Panc1 (cell line): ENCODE data around the gene CENPVL2. TPM values are rescaled to one million over a fixed set of nuclear protein-coding genes. Genes with fewer than 3 reads are reported as not detected.
"Not testable (repeated sequence)": the region's sequence is repeated elsewhere in the genome, so short reads cannot be mapped to it uniquely, and the experiment has no call there.

Experiments used
- ATAC-seq: fragments of 200-7000 bp; cut with Tn5 transposase; 2 replicates; pipeline ENCODE4 v1.9.1; 2020; ENCODE audit warnings: mild to moderate bottlenecking, moderate library complexity
- Bru-seq: library from RNA; stranded (reverse); fragments of 400-500 nt; gene quantifications from one replicate; lab custom pipeline; 2021; lab: Mats Ljungman, UMichigan
- BruChase-seq, 2 experiments: library from RNA; stranded (reverse); fragments of 400-500 nt; gene quantifications; one replicate each; lab custom pipeline; 2021; lab: Mats Ljungman, UMichigan
- BruUV-seq: library from RNA; stranded (reverse); fragments of 400-500 nt; replicated peaks from 2 replicates; lab custom pipeline; 2021; lab: Mats Ljungman, UMichigan
- CTCF ChIA-PET: fragments of 300-600 bp; sonication (Branson Sonifier 250); formaldehyde crosslinking; loops from one replicate; lab custom pipeline; 2022; ENCODE audit warnings: antibody characterized with exemption; lab: Charles Lee
- POLR2A ChIA-PET: fragments of 300-600 bp; sonication (Branson Sonifier 250); formaldehyde crosslinking; loops from one replicate; lab custom pipeline; 2022; ENCODE audit warnings: antibody characterized with exemption; lab: Charles Lee
- DNase-seq: peaks from one replicate; pipeline ENCODE4 v3.0.0-alpha.2; 2010; ENCODE audit warnings: low read depth, low spot score
- H3K27ac ChIP-seq: 2 replicates; pipeline ENCODE4 v1.5.1; 2011; ENCODE audit warnings: mild to moderate bottlenecking, low read length, inconsistent platforms
- H3K27me3 ChIP-seq: fragments of 200-500 bp; sonication (Bioruptor generic); 2 replicates; pipeline ENCODE4 v1.6.0; 2014; ENCODE audit warnings: low read length, inconsistent platforms; ENCODE audit not compliant: control insufficient read depth, insufficient read depth
- H3K36me3 ChIP-seq: fragments of 200-500 bp; sonication (Bioruptor generic); 2 replicates; pipeline ENCODE4 v1.5.1; 2014; ENCODE audit warnings: inconsistent platforms, mild to moderate bottlenecking, low read length, moderate library complexity; ENCODE audit not compliant: control insufficient read depth, insufficient read depth
- H3K4me1 ChIP-seq: 2 replicates; pipeline ENCODE4 v1.5.1; 2011; ENCODE audit warnings: inconsistent platforms, mild to moderate bottlenecking, low read length, moderate library complexity; ENCODE audit not compliant: control insufficient read depth, insufficient read depth
- H3K4me3 ChIP-seq, 2 experiments: 2 replicates each; pipeline ENCODE4 v1.5.1; 2011 to 2012; ENCODE audit warnings: low read depth in 2 of 2, low read length in 2 of 2, mild to moderate bottlenecking in 2 of 2, inconsistent platforms in 1 of 2, moderate library complexity in 1 of 2
- H3K9me3 ChIP-seq: fragments of 200-500 bp; sonication (Bioruptor generic); 2 replicates; pipeline ENCODE4 v1.5.1; 2014; ENCODE audit warnings: low read depth, mild to moderate bottlenecking, inconsistent platforms, low read length, moderate library complexity; ENCODE audit not compliant: control insufficient read depth, insufficient read depth
- POLR2AphosphoS5 ChIP-seq: IDR thresholded peaks from 2 replicates; pipeline ENCODE4 v1.6.1; 2012; ENCODE audit warnings: mild to moderate bottlenecking, low read depth, low read length, moderate library complexity
- SIN3A ChIP-seq: IDR thresholded peaks from 2 replicates; pipeline ENCODE4 v1.6.1; 2012; ENCODE audit warnings: low read depth, mild to moderate bottlenecking, low read length, moderate library complexity, borderline replicate concordance; ENCODE audit not compliant: insufficient read depth
- TCF7L2 ChIP-seq: IDR thresholded peaks from 2 replicates; pipeline ENCODE4 v1.6.1; 2011; ENCODE audit warnings: mild to moderate bottlenecking, low read depth, low read length, inconsistent platforms
- in situ Hi-C: cut with HindIII; loops from 2 replicates; pipeline ENCODE4 v1.10.0; 2016; ENCODE audit warnings: low sequenced_read_pairs, low pct_unique_long_range_greater_than_20kb
- intact Hi-C: fragments of 100-400 bp; cut with micrococcal nuclease; formaldehyde crosslinking; loops from one replicate; pipeline ENCODE4 v1.10.0; 2022; ENCODE audit not compliant: unreplicated experiment
- long read RNA-seq: library from polyadenylated mRNA; unstranded; transcript quantifications from one replicate; pipeline ENCODE4 v2.0.0, GENCODE V29; 2021; ENCODE audit not compliant: unreplicated experiment
- polyA plus RNA-seq: library from polyadenylated mRNA; unstranded; fragments of >200 nt; gene quantifications from one replicate; pipeline ENCODE4 v1.2.1, GENCODE V29; 2012; ENCODE audit warnings: missing spikeins; ENCODE audit not compliant: insufficient read length
- total RNA-seq: library from RNA; stranded (reverse); gene quantifications from one replicate; pipeline ENCODE4 v1.2.1, GENCODE V29; 2021; ENCODE audit not compliant: unreplicated experiment
- TF ChIP-seq, protein P1 (sequence below): fragments of 450-650 bp; IDR thresholded peaks from 2 replicates; pipeline ENCODE4 v1.5.1; 2017; ENCODE audit warnings: mild to moderate bottlenecking
- TF ChIP-seq, protein P2 (sequence below), 2 experiments: IDR thresholded peaks; 2 replicates each; pipeline ENCODE4 v1.6.1; 2011 to 2012; ENCODE audit warnings: low read depth in 2 of 2, control low read depth in 1 of 2, low read length in 1 of 2, mild to moderate bottlenecking in 1 of 2, moderate library complexity in 1 of 2; ENCODE audit not compliant: insufficient read depth in 1 of 2

The CENPVL2 gene
- total RNA-seq: not detected
- polyA plus RNA-seq: 0.13 TPM
- not detected for Bru-seq, nascent RNA
- not detected for BruChase-seq, experiment 1, labeled RNA remaining after a 2-hour chase
- not detected for BruChase-seq, experiment 2, labeled RNA remaining after a 6-hour chase
- long read RNA-seq: 0 reads

DNA sequence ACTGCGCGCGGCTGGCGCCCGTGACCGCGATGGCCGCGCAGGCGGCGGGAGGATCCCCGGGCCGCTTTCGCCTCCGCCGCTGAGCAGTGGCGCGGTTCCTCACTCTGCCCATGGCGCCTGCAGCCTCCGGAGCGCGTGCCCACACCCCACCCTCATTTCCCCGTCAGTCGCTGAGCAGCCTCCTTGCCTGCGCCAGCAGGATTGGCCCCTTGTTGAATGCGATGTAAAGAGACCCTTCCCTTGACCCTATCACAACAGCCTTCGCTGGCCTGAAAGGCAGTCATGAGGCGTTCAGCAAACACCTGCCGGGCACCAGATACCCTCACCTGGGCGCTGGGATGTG, at the start of gene CENPVL2:
Gene CENPVL2 (minus strand): TSS at position 112 of the 343 bp plus-strand sequence. CDS start 0 bp downstream, at position 112.
- intact Hi-C loops, H3K27me3 ChIP-seq, H3K27ac ChIP-seq, H3K9me3 ChIP-seq, POLR2A ChIA-PET, BruUV-seq, H3K4me3 ChIP-seq, DNase-seq, CTCF ChIA-PET, H3K36me3 ChIP-seq, H3K4me1 ChIP-seq, in situ Hi-C loops: not testable (repeated sequence)
- ATAC-seq: peak; percentile 51

DNA sequence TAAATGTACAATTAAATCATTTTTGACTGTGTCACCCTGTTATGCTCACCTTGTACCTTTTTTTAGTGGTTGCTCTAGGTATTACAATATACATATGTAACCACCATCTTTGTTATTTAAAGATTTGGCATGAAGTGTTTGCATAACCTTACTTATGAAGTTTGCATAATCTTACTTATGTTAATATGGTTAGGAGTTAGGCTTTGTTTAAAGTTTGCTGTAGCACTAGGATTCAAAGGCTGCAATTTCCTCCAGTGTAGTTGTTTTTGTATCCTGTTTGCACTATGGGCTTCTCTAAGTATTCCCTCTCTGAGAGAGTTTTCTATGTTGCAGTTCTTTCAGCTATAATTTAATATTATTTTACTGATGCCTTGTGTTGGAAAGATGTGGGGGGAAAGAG, 45.6 kb upstream of the CENPVL2 start:
- no peak for ATAC-seq
- Histone ChIP-seq H3K4me3 (no peak overlapping the region), H3K36me3 (no peaks in the 10 kb centered on the region), H3K4me1 (no peaks in the 10 kb centered on the region), H3K27me3 (no peaks in the 10 kb centered on the region; the same call in 1 of the 2 replicates), H3K9me3 (no peaks in the 10 kb centered on the region), H3K27ac (no peak overlapping the region)
- POLR2A ChIA-PET: no interaction called here
- in situ Hi-C loops (no loop called here), intact Hi-C loops (no loop called here)
- CTCF ChIA-PET: no interaction called here
- DNase-seq: no peak
- TF ChIP-seq POLR2AphosphoS5 (no peak), TCF7L2 (no peak), SIN3A (no peak)
- TF ChIP-seq, protein P1, sequence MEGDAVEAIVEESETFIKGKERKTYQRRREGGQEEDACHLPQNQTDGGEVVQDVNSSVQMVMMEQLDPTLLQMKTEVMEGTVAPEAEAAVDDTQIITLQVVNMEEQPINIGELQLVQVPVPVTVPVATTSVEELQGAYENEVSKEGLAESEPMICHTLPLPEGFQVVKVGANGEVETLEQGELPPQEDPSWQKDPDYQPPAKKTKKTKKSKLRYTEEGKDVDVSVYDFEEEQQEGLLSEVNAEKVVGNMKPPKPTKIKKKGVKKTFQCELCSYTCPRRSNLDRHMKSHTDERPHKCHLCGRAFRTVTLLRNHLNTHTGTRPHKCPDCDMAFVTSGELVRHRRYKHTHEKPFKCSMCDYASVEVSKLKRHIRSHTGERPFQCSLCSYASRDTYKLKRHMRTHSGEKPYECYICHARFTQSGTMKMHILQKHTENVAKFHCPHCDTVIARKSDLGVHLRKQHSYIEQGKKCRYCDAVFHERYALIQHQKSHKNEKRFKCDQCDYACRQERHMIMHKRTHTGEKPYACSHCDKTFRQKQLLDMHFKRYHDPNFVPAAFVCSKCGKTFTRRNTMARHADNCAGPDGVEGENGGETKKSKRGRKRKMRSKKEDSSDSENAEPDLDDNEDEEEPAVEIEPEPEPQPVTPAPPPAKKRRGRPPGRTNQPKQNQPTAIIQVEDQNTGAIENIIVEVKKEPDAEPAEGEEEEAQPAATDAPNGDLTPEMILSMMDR: no peak
- TF ChIP-seq, protein P2, sequence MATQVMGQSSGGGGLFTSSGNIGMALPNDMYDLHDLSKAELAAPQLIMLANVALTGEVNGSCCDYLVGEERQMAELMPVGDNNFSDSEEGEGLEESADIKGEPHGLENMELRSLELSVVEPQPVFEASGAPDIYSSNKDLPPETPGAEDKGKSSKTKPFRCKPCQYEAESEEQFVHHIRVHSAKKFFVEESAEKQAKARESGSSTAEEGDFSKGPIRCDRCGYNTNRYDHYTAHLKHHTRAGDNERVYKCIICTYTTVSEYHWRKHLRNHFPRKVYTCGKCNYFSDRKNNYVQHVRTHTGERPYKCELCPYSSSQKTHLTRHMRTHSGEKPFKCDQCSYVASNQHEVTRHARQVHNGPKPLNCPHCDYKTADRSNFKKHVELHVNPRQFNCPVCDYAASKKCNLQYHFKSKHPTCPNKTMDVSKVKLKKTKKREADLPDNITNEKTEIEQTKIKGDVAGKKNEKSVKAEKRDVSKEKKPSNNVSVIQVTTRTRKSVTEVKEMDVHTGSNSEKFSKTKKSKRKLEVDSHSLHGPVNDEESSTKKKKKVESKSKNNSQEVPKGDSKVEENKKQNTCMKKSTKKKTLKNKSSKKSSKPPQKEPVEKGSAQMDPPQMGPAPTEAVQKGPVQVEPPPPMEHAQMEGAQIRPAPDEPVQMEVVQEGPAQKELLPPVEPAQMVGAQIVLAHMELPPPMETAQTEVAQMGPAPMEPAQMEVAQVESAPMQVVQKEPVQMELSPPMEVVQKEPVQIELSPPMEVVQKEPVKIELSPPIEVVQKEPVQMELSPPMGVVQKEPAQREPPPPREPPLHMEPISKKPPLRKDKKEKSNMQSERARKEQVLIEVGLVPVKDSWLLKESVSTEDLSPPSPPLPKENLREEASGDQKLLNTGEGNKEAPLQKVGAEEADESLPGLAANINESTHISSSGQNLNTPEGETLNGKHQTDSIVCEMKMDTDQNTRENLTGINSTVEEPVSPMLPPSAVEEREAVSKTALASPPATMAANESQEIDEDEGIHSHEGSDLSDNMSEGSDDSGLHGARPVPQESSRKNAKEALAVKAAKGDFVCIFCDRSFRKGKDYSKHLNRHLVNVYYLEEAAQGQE (IDR thresholded peaks at IDR 0.05; ENCODE audit: insufficient read depth in 1 of 2, low read depth in 2 of 2, low read length in 1 of 2): no peak
- no TSS peak for BruUV-seq

DNA sequence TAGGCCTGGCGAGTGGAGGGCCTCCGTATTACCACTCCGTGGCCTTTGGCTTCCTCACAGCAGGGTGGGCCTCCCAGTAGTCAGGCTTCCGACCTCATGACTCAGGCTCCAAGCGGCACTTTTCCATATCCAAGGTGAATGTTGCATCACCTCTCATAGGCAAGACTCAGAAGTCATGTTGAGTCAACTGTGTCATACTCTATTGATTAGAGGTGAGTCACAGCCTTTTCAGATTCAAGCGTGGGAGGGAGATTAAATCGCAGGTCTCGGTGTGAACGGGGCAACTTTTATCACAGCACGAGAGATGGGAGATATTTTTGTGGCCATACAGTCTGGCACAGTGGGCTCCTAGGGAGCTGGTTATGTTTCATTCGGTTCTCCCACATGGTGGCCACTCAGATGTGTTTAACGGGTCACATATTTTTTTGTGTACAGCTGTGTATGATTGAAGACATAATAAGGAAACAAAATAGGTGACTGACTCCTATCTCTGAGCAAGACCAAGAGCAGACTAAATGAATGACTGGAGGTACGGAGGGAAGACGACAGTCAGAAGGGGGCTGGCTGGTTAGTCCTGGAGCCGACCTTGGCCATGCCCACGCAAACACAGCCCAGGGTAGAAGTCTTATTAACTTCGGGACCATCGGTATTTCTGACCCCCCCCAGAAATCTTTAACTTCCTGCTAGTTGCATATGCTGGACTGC, 30.5 kb upstream of the CENPVL2 start:
- POLR2A ChIA-PET, H3K9me3 ChIP-seq, CTCF ChIA-PET, H3K27me3 ChIP-seq, H3K4me3 ChIP-seq, ATAC-seq, DNase-seq, BruUV-seq, H3K36me3 ChIP-seq, H3K4me1 ChIP-seq, intact Hi-C loops, H3K27ac ChIP-seq, in situ Hi-C loops: not testable (repeated sequence)

DNA sequence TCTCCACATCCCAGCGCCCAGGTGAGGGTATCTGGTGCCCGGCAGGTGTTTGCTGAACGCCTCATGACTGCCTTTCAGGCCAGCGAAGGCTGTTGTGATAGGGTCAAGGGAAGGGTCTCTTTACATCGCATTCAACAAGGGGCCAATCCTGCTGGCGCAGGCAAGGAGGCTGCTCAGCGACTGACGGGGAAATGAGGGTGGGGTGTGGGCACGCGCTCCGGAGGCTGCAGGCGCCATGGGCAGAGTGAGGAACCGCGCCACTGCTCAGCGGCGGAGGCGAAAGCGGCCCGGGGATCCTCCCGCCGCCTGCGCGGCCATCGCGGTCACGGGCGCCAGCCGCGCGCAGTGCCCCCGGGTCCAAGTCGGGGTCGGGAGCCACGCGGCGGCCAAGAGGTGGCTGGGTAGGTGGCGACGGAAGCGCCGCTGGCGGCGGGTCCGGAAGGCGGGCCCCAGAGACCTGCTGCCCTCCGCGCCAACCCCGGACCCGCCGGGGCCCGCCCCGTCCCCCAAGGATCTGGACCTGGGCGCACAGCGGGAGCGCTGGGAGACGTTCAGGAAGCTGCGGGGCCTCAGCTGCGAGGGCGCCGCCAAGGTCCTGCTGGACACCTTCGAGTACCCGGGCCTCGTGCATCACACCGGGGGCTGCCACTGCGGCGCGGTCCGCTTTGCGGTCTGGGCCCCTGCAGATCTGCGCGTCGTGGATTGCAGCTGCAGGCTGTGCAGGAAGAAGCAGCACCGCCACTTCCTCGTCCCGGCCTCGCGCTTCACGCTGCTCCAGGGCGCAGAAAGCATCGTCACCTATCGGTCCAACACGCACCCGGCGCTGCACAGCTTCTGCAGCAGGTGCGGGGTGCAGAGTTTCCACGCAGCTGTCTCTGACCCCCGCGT, 27.9 kb upstream of the CENPVL2 start, which contains the start of gene CENPVL1:
Gene CENPVL1 (plus strand): TSS at position 236 of the 888 bp plus-strand sequence. CDS start 0 bp downstream, at position 236.
- H3K4me3 ChIP-seq, BruUV-seq, H3K27ac ChIP-seq, H3K27me3 ChIP-seq, H3K36me3 ChIP-seq, intact Hi-C loops, CTCF ChIA-PET, POLR2A ChIA-PET, in situ Hi-C loops, DNase-seq, H3K4me1 ChIP-seq, H3K9me3 ChIP-seq: not testable (repeated sequence)
- peak; percentile 68 for ATAC-seq
